Peyer's patch (tissue), 4 donors: ENCODE measurements around the gene CASKIN2. TPM values are rescaled to one million over a fixed set of nuclear protein-coding genes. Genes with fewer than 3 reads are reported as not detected.

ENCODE experiments used
- DNase-seq, 3 donors: peaks; one replicate each; pipeline ENCODE4 v3.0.0-alpha.2; 2017 to 2019
- H3K27ac ChIP-seq, 4 donors: fragments of 200-600 bp; sonication (generic); one replicate each; pipeline ENCODE4 v1.5.1; 2016 to 2019
- H3K27me3 ChIP-seq, 2 donors: fragments of 200-600 bp; sonication (generic); one replicate each; pipeline ENCODE4 v1.5.1; 2019
- H3K36me3 ChIP-seq, 3 donors: fragments of 200-600 bp; sonication (generic); one replicate each; pipeline ENCODE4 v1.5.1; 2016 to 2019
- H3K4me1 ChIP-seq, 4 donors: fragments of 200-600 bp; sonication (generic); one replicate each; pipeline ENCODE4 v1.5.1; 2016 to 2019
- H3K4me3 ChIP-seq, 4 donors: fragments of 200-600 bp; sonication (generic); 1 replicate in 3 of 4; 2 replicates in 1 of 4; pipeline ENCODE4 v1.5.1; 2016 to 2019; ENCODE audit warnings: mild to moderate bottlenecking in 1 of 4
- H3K9me3 ChIP-seq, 4 donors: fragments of 200-600 bp; sonication (generic); one replicate each; pipeline ENCODE4 v1.5.1; 2016 to 2019; ENCODE audit warnings: mild to moderate bottlenecking in 1 of 4
- POLR2A ChIP-seq, 2 donors: fragments of 450-650 bp; IDR thresholded peaks; one replicate each; pipeline ENCODE4 v1.5.1; 2017; ENCODE audit warnings: antibody characterized with exemption in 2 of 2, mild to moderate bottlenecking in 2 of 2, moderate library complexity in 2 of 2
- total RNA-seq, 4 donors: library from RNA; depleted of rRNA; stranded (reverse); fragments of >200 nt; gene quantifications; one replicate each; pipeline ENCODE4 v1.1.0, GENCODE V29; 2016
- TF ChIP-seq, protein P1 (sequence below), 6 experiments: fragments of 450-650 bp in 4 of 6; fragments of 200-600 bp in 2 of 6; sonication (generic) in 1 of 6; IDR thresholded peaks; one replicate each; pipeline ENCODE4 v1.5.1; 2017 to 2019; ENCODE audit warnings: antibody characterized with exemption in 6 of 6, mild to moderate bottlenecking in 3 of 6, moderate library complexity in 1 of 6

CASKIN2 gene
- total RNA-seq, 4 donors from 2014 or later, result 12.4 to 24.0 (median 17.3) TPM

DNA sequence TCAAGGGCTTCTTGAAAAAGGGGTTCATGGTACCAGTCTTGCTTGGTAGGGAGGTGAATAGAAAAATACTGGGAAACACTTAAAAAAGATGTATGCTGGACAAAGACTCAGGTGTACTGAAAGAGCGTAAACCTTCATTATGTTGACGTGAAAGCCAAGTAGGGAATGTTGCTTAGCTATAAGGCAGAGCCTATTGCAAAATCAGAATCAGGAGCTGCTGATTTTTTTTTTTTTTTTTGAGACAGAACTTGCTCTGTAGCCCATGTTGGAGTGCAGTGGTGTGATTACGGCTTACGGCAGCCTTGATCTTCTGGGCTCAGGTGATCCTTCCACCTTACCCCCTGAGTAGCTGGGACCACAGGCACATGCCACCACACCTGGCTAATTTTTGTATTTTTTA is 55.0 kb downstream of the CASKIN2 start:
- no peak for TF ChIP-seq POLR2A (IDR thresholded peaks at IDR 0.05)
- no peak for DNase-seq

DNA sequence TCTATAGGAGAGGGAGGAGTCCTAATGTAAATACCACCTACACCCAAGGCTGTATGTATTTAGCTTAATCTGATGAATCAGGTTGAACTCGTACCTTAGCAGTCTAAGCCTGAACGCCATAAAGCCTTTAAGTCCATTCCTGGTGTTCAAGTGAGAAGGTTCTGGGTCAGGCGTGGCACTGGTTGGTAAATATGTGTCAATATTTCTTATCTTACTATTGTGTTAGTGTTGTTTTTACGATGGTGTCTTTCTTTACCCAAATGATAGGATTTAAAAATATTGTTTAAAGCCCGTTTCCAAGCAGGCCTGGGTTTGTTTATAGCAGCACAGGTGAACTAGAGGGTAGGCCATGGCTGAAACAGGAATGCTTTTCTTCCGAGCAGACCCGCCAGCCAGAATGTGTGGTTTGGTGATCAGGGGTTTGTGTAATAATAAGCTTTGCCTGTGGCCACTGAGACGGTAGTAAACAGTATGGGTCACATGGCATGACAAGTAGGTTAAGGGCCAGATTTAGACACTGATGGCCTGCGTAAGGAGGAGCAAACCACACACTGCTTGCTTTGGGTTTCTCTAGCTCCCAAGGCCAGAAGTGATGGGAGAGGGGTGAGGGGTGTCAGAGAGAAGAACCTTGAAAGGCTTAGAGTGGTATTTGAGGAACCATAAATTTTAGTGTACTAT is 55.6 kb downstream of the CASKIN2 start:
- peak in 1 of 3 donors; percentile 29 for DNase-seq
- no peak overlapping the region for H3K4me3 ChIP-seq
- H3K27me3 ChIP-seq, result no peaks in the 10 kb centered on the region
- no peaks in the 10 kb centered on the region for H3K36me3 ChIP-seq
- no peak for TF ChIP-seq POLR2A (IDR thresholded peaks at IDR 0.05)
- TF ChIP-seq, protein P1, sequence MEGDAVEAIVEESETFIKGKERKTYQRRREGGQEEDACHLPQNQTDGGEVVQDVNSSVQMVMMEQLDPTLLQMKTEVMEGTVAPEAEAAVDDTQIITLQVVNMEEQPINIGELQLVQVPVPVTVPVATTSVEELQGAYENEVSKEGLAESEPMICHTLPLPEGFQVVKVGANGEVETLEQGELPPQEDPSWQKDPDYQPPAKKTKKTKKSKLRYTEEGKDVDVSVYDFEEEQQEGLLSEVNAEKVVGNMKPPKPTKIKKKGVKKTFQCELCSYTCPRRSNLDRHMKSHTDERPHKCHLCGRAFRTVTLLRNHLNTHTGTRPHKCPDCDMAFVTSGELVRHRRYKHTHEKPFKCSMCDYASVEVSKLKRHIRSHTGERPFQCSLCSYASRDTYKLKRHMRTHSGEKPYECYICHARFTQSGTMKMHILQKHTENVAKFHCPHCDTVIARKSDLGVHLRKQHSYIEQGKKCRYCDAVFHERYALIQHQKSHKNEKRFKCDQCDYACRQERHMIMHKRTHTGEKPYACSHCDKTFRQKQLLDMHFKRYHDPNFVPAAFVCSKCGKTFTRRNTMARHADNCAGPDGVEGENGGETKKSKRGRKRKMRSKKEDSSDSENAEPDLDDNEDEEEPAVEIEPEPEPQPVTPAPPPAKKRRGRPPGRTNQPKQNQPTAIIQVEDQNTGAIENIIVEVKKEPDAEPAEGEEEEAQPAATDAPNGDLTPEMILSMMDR (IDR thresholded peaks at IDR 0.05), result no peak
- H3K9me3 ChIP-seq, result no peaks in the 10 kb centered on the region
- peak overlapping the region; percentile 25 to 76 (median 57) for H3K27ac ChIP-seq
- H3K4me1 ChIP-seq, result peaks cover 0 to 46% (median 8%) of the 10 kb centered on the region in 4 donors

More for the DNA sequence above, 55.0 kb downstream of the CASKIN2 start:
- no peaks in the 10 kb centered on the region for H3K36me3 ChIP-seq
- no peaks in the 10 kb centered on the region for H3K27me3 ChIP-seq
- H3K9me3 ChIP-seq, result no peaks in the 10 kb centered on the region
- peak overlapping the region in 2 of 4 donors; percentile 68 to 76 for H3K27ac ChIP-seq
- H3K4me3 ChIP-seq, result no peak overlapping the region
- peaks cover 0 to 40% (median 8%) of the 10 kb centered on the region in 4 donors for H3K4me1 ChIP-seq

DNA sequence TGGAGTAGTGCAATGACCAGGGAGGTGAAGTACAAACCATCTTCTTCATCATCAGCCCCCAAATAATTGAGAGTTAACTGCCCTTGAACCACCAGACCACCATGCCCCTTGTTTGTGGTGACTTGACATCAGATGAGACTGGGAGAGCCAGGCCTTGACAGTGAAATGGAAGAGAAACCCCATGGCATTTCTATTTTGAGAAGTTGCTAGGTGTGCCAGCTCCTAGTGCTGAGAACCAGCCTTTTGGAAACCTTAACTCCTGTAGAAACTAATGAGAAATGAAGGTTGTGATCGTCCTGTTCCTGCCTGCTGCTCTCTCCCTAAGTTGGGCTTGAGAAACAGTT is 56.1 kb downstream of the CASKIN2 start:
- no peaks in the 10 kb centered on the region for H3K36me3 ChIP-seq
- H3K27me3 ChIP-seq, result no peaks in the 10 kb centered on the region
- no peak for DNase-seq
- H3K4me1 ChIP-seq, result peaks cover 0 to 51% (median 8%) of the 10 kb centered on the region in 4 donors
- peak overlapping the region; percentile 25 to 76 (median 57) for H3K27ac ChIP-seq
- H3K9me3 ChIP-seq, result no peaks in the 10 kb centered on the region
- H3K4me3 ChIP-seq, result no peak overlapping the region
- TF ChIP-seq POLR2A (IDR thresholded peaks at IDR 0.05), result no peak
- TF ChIP-seq, protein P1 (IDR thresholded peaks at IDR 0.05), result no peak

DNA sequence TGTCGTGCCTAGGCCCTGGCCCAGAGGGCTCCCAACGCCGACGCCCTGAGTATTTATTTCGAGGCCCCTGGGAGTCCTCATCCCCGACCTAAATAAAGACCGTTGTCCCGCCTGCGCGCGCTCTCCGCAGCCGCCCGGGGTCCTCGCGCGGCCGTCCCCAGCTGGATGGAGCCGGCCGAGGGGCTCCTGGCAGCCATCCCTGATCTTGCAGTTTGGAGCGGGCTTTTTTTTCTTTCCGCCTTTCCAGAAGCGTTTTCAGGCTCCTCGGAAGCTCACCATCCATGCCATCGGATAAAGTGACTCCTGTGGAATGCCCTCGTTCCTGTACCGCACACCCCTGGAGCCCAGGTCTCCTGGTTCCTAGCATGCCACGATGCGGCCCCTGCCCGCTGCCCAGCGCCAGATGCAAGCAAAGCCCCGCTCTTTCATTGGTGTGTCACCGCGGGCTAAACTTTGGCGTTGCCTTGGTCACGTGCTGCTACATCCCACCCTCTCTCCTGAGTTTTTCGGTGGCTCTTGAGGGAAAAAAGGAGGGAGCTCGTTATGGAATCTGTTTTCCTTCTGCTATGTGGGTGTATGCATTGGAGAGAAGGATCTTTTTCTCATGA is 58.2 kb downstream of the CASKIN2 start:
- Histone ChIP-seq H3K9me3 (no peaks in the 10 kb centered on the region), H3K27me3 (no peaks in the 10 kb centered on the region), H3K27ac (peak overlapping the region; percentile 80 to 88 (median 84)), H3K4me3 (peak overlapping the region; percentile 86 to 91 (median 88)), H3K36me3 (no peaks in the 10 kb centered on the region), H3K4me1 (peaks cover 0 to 56% (median 8%) of the 10 kb centered on the region in 4 donors)
- DNase-seq, result peak in 1 of 3 donors; percentile 58
- no peak for TF ChIP-seq POLR2A (IDR thresholded peaks at IDR 0.05)
- TF ChIP-seq, protein P1 (IDR thresholded peaks at IDR 0.05), result no peak

DNA sequence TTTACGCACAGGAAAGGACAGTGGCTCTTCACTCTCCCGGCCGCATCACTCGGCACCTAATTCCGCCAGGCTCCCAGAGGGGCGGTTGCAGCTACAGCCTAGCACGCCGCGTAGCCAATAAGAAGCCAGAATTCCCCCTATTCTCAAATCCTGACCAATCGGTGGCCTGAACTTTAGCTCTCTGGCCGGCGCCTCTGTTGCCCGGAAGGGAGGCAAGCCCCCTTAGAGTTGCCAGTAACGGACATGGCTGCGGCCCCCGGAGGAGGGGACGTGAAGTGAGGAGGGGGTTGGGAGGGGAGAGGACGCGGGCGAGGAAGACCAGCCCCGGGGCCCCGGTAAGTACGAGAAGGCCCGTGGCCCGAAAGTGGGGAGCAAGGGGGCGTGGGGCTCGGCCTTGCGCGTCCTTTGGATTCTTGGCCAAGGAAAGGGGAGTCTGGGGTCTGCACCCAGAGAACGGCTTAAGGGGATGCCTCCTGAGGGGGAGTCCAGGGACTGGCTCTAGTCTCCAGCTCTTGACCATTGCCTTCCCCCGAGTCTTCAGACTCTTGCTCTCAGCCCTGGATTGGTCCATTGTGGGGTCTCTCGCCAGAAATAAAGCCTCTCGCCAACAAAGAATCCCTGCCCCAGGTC is 58.8 kb downstream of the CASKIN2 start, which contains the start of gene TMEM94:
Gene TMEM94, plus strand, starts transcription at position 219 of the 630 bp plus-strand sequence. CDS start 15,271 bp downstream, outside the sequence.
- Histone ChIP-seq H3K9me3 (no peaks in the 10 kb centered on the region), H3K27me3 (no peaks in the 10 kb centered on the region), H3K4me1 (peaks cover 0 to 56% (median 8%) of the 10 kb centered on the region in 4 donors), H3K27ac (peak within 1 kb of the TSS; percentile 80 to 88 (median 84)), H3K4me3 (peak within 1 kb of the TSS; percentile 86 to 91 (median 88)), H3K36me3 (no peaks in the 10 kb centered on the region)
- TF ChIP-seq POLR2A (IDR thresholded peaks at IDR 0.05), result peak; percentile 0 to 59
- TF ChIP-seq, protein P1 (IDR thresholded peaks at IDR 0.05), result no peak
- peak; percentile 92 to 98 (median 95) for DNase-seq
